Measurements from ENCODE around the gene PRKCSH. TPM values are rescaled to one million over a fixed set of nuclear protein-coding genes. Genes with fewer than 3 reads are reported as not detected.

The PRKCSH gene
- total RNA-seq, 1 experiment from 2014 or later = 257 TPM

GRCh38 chr19:11489378-11489777 lies 53.9 kb downstream of the PRKCSH start:
- H3K4me3 Mint-ChIP-seq (ENCODE audit: unreplicated experiment) = no peak overlapping the region
- POLR2A ChIA-PET = no interaction called here

GRCh38 chr19:11494634-11495285 lies 59.3 kb downstream of the PRKCSH start:
- Mint-ChIP-seq H3K27ac (ENCODE audit: low read depth, unreplicated experiment) (peak overlapping the region; percentile 36), H3K4me1 (ENCODE audit: insufficient read depth, unreplicated experiment) (no peaks in the 10 kb centered on the region), H3K27me3 (ENCODE audit: insufficient read depth, unreplicated experiment) (no peaks in the 10 kb centered on the region), H3K36me3 (ENCODE audit: insufficient read depth, unreplicated experiment) (peaks cover 14% of the 10 kb centered on the region), H3K9me3 (ENCODE audit: unreplicated experiment) (no peaks in the 10 kb centered on the region), H3K4me3 (ENCODE audit: unreplicated experiment) (no peak overlapping the region)
- ChIA-PET POLR2A (no interaction called here), CTCF (interaction anchor here (0.6 to 1.6 kb wide), 3 partner anchors 8 to 93 kb away, joined by 3 to 5 read pairs (median 4); no protein-coding TSS in a partner anchor)
- intact Hi-C loops (cut with micrococcal nuclease) = loop anchor here (5.0 kb wide), 1 partner anchor 648 kb away; the partner anchor contains the start of gene ZNF20
- no peak for TF ChIP-seq CTCF (IDR thresholded peaks at IDR 0.05; ENCODE audit: unreplicated experiment)
- no peak for DNase-seq (ENCODE audit: unreplicated experiment)
- BruUV-seq (replicated peaks) = no TSS peak

More at GRCh38 chr19:11489378-11489777, 53.9 kb downstream of the PRKCSH start:
- TF ChIP-seq CTCF (IDR thresholded peaks at IDR 0.05; ENCODE audit: unreplicated experiment) = no peak
- Mint-ChIP-seq H3K9me3 (ENCODE audit: unreplicated experiment) (no peaks in the 10 kb centered on the region), H3K27me3 (ENCODE audit: insufficient read depth, unreplicated experiment) (no peaks in the 10 kb centered on the region), H3K36me3 (ENCODE audit: insufficient read depth, unreplicated experiment) (peaks cover 7% of the 10 kb centered on the region), H3K4me1 (ENCODE audit: insufficient read depth, unreplicated experiment) (peaks cover 6% of the 10 kb centered on the region), H3K27ac (ENCODE audit: low read depth, unreplicated experiment) (no peak overlapping the region)
- intact Hi-C loops (cut with micrococcal nuclease) = no loop called here
- CTCF ChIA-PET = no interaction called here
- no TSS peak for BruUV-seq (replicated peaks)
- DNase-seq (ENCODE audit: unreplicated experiment) = no peak

- H3K9me3 Mint-ChIP-seq (ENCODE audit: unreplicated experiment) = no peaks in the 10 kb centered on the region
- intact Hi-C loops (cut with micrococcal nuclease) = loop anchor here (5.0 kb wide), 1 partner anchor 647 kb away; the partner anchor contains the start of gene ZNF20
- POLR2A ChIA-PET = no interaction called here
- no peak for DNase-seq (ENCODE audit: unreplicated experiment)
- no peak for TF ChIP-seq CTCF (IDR thresholded peaks at IDR 0.05; ENCODE audit: unreplicated experiment)
- CTCF ChIA-PET = interaction anchor here (0.7 to 1.2 kb wide), 2 partner anchors 10 to 51 kb away, joined by 3 to 4 read pairs; no protein-coding TSS in a partner anchor
- H3K27ac Mint-ChIP-seq (ENCODE audit: low read depth, unreplicated experiment) = peak overlapping the region; percentile 36
- no peaks in the 10 kb centered on the region for H3K27me3 Mint-ChIP-seq (ENCODE audit: insufficient read depth, unreplicated experiment)
- peaks cover 14% of the 10 kb centered on the region for H3K36me3 Mint-ChIP-seq (ENCODE audit: insufficient read depth, unreplicated experiment)
- H3K4me1 Mint-ChIP-seq (ENCODE audit: insufficient read depth, unreplicated experiment) = no peaks in the 10 kb centered on the region
- no peak overlapping the region for H3K4me3 Mint-ChIP-seq (ENCODE audit: unreplicated experiment)
- no TSS peak for BruUV-seq (replicated peaks)
Measured at GRCh38 chr19:11495481-11495880, 60.0 kb downstream of the PRKCSH start.

- no peaks in the 10 kb centered on the region for H3K9me3 Mint-ChIP-seq (ENCODE audit: unreplicated experiment)
- H3K36me3 Mint-ChIP-seq (ENCODE audit: insufficient read depth, unreplicated experiment) = peaks cover 14% of the 10 kb centered on the region
- DNase-seq (ENCODE audit: unreplicated experiment) = no peak
- H3K4me3 Mint-ChIP-seq (ENCODE audit: unreplicated experiment) = no peak overlapping the region
- no peak overlapping the region for H3K27ac Mint-ChIP-seq (ENCODE audit: low read depth, unreplicated experiment)
- H3K27me3 Mint-ChIP-seq (ENCODE audit: insufficient read depth, unreplicated experiment) = no peaks in the 10 kb centered on the region
- H3K4me1 Mint-ChIP-seq (ENCODE audit: insufficient read depth, unreplicated experiment) = no peaks in the 10 kb centered on the region
- no TSS peak for BruUV-seq (replicated peaks)
- POLR2A ChIA-PET = no interaction called here
- CTCF ChIA-PET = interaction anchor here (0.7 to 1.2 kb wide), 2 partner anchors 11 to 51 kb away, joined by 3 to 4 read pairs; no protein-coding TSS in a partner anchor
- intact Hi-C loops (cut with micrococcal nuclease) = loop anchor here (1.0 to 5.0 kb wide), 2 partner anchors 91 to 646 kb away; partner anchors contain the start of gene ZNF20
- TF ChIP-seq CTCF (IDR thresholded peaks at IDR 0.05; ENCODE audit: unreplicated experiment) = no peak
Measured at GRCh38 chr19:11495885-11496284, 60.5 kb downstream of the PRKCSH start.

All from MCF 10A (cell line).